RCC 7860 (cell line): Measurements from ENCODE around the gene SH3BGRL3.
A peak's percentile ranks its signal among the peaks of the same experiment; 100 is the strongest.

ENCODE experiments used
- DNase-seq: peaks from one replicate; pipeline ENCODE4 v3.0.0-alpha.2; 2015; ENCODE audit warnings: low spot score
- FAIRE-seq: peaks from 2 replicates; lab custom pipeline; 2012; peaks lifted over from hg19 to GRCh38; lab: Jason Lieb, UNC

Gene SH3BGRL3

DNA sequence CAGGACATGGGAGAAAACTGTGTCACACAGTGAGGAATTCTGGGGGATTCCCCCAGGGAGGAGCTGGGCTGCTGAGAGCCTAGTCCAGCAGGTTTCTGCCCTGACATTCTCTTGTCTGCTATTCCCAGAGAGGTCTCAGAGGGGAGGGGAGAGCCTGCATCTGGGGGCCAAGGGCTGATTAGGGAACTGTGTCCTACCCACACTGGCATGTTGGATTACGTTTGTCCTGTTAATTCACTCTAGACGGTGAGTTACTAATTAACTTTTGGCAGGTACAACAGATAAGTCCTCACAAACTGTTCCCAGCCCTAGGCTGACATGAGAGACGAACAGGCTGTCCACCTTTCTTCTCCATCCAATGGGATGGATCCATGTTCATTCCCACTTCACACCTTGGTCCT lies 2.6 kb upstream of the SH3BGRL3 start:
- DNase-seq (no peak), FAIRE-seq (no peak)

DNA sequence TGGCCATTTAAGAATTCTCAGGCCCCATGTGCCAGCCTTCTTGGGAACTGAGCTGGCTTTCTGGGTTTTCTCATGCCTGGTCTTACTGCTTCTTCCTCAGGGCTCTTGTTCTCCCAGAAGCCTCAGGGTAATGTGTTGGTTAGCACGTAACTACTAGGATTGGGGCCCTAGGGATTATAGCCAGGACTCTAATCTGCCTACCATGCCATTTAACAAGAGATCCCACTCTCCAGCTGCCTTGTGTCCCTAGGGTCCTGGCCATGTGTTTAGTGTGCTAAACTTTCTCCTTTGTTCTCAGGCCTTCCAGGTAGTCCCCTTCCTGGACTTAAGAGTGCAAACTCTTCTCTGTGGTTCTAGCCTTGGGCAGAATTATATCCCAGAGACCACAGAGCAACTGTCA lies 2.2 kb upstream of the SH3BGRL3 start:
- DNase-seq: no peak
- FAIRE-seq: no peak

DNA sequence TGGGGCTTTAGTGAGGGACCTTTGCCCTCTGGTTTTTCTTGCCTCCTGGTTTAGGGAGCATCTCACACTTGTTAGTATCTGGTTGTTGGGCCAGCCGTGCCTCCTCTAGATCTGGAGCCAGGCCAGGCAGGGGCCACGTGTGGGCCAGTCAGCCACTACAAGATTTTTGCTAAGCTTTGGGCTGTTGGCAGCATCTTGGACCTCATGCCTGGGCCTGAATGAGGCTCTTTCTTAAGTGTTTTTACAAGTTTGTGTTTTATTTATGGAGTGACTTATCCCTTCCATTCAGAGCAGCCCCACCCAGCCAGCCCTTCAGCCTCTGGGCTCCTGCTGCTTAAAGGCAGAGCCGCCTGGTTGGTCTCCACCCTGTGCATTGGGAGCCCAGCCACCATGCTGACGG lies 1.6 kb upstream of the SH3BGRL3 start:
- DNase-seq (no peak), FAIRE-seq (no peak)

DNA sequence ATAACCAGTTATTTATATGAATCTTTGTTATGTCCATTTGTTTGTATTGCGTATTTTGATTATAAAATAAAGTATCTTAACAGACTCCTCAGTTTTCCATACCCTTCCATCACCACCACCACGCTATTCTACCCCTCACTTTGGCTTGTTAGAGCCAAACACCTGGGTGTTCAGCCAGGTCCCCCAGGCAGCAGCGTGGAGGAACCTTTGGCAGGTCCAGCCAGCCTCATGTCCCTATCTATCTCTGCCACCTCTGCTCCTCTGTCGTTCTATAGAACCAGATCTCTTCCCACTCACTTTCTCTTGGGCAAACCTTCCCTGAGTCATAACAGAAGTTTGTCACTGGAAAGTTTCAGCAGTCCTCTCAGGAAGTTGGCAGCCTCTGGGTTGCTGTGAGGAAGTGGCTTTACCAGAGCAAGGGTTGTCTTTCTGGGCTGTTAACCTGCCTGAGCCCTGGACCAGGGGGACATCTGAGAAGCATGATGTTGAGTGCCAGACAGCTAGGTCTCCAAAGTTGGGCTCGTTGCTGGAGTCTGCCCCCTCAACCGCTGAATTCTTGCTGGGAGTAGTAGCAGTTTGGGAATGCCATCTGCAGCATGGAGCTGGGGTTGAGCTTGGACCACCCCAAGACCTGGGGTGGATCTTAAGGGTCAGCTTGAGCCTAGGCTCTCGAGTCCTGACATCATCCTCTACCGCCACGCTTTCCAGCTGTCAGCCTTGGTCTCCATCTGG lies 996 bp upstream of the SH3BGRL3 start:
- no peak for FAIRE-seq
- DNase-seq: peak; percentile 83

DNA sequence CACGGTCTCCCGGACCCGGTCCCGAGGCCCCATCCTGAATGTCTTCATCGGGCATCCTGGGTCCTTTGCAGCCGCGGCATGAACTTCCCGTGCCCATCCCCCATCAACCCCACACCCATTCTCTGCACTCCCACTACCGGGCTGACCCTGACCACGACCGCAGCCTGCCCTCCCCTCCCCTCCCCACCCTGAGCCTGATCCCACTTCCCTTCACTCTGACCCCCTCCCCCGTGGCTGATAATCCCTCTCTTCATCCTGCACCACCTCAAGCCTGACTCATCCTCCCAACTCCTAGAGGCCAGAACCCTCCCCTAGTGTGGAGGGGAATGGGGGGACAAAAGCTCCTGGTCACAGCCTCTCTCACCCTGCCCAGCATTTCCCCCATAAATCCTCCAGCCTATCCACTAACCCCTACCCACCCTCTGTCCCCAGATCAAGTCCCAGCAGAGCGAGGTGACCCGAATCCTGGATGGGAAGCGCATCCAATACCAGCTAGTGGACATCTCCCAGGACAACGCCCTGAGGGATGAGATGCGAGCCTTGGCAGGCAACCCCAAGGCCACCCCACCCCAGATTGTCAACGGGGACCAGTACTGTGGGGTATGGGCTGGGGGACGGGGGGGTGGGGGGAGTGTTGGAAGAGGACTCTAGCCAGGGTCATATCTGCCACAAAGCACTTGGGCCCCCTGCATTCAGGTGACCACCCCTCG lies 602 bp downstream of the SH3BGRL3 start:
- no peak for FAIRE-seq
- DNase-seq: peak; percentile 72

DNA sequence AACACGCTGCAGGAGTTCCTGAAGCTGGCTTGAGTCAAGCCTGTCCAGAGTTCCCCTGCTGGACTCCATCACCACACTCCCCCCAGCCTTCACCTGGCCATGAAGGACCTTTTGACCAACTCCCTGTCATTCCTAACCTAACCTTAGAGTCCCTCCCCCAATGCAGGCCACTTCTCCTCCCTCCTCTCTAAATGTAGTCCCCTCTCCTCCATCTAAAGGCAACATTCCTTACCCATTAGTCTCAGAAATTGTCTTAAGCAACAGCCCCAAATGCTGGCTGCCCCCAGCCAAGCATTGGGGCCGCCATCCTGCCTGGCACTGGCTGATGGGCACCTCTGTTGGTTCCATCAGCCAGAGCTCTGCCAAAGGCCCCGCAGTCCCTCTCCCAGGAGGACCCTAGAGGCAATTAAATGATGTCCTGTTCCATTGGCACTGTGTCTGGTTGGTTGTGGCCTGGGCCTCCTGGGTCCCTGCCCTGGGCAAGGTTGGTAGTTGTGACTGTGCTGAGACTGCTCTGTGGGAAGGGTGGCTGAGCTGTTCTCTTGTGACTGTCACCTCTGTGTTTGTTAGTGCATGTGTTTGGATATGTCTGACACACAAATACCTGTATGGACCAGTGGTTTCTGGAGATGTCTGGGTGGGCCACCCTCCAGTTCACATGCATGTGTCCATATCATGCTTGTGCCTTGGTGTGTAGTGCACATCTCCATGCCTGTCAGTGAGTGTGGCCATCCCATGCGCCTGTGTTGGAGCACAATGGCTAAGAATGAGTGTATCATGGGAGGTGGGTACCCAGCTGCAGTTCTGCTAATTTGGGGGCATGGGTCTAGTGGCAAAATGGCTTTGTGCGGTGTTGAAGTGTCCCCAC lies 1.4 kb downstream of the SH3BGRL3 start:
- no peak for FAIRE-seq

DNA sequence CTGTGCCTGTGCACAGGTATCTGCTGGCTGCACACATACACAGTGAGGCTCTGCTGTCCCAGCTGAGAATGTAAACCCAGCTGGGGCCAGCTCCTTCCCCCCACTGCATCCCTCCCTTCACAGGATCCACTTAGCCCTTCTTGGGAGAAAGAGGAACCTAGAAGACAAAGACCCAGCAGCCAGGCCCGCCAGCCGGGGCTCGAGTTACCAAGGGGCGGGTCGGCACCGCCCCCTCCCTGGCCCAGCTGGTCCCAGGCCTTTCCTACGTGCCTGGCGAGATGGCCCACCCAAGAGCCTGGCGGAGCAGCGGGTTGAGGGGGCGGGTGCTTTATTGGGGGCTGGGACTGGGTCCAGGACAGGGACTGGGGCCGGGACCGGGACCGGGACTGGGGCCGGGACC lies 2.1 kb downstream of the SH3BGRL3 start:
- FAIRE-seq (no peak), DNase-seq (no peak)

More for the DNA sequence above, 1.4 kb downstream of the SH3BGRL3 start:
- DNase-seq: no peak

DNA sequence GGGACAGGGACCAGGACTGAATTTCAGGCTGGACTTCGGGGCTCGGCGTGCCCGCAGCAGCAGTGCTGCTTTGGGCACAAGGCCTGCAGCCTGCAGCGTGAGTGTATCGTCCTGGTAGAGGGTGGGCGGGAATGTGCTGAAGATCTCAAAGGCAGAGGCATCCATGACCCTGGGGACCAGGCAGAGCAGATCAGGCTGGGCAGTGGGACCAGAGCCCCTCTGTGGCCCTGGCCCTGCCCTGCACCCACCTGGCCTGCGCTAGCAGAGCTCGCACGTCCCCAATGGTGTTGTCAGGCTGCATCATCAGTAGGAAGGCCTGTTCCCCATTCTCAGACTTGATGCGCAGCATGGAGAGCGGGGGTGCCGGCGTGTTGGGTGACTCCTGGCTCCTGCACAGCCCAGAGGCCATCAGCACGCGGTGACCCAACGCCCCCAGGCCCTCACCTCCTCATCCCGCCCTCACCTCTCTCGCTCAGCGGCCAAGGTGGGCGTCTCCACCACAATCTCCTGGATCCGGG lies 2.6 kb downstream of the SH3BGRL3 start:
- DNase-seq (no peak), FAIRE-seq (no peak)

DNA sequence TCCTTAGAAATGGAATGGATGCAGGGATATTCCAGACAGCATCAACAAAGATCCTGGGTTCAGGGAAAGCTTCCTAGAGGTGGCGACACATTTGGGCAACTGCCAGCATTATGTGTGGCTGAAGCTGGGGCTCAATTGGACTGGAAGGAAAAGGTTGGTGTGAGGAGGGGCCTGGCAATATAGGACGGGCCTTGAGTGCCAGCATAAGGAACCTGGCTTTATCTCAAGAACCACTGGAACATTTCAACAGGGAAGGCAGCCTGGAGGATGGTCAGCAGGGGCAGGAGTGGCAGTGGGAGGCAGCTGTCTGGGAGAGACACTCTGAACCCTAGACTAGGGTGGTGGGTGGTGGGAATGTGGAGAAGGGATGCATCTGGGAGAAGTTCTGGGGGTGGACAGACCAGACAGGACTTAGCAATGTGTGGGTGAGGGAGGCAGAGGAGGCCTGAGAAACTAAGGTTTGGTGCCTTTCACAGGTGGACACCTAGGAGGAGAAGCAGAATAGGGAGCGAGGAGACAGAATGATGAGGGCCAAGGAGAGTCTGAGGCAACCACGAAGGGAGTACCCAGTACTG lies 3.5 kb downstream of the SH3BGRL3 start:
- FAIRE-seq (no peak), DNase-seq (no peak)

DNA sequence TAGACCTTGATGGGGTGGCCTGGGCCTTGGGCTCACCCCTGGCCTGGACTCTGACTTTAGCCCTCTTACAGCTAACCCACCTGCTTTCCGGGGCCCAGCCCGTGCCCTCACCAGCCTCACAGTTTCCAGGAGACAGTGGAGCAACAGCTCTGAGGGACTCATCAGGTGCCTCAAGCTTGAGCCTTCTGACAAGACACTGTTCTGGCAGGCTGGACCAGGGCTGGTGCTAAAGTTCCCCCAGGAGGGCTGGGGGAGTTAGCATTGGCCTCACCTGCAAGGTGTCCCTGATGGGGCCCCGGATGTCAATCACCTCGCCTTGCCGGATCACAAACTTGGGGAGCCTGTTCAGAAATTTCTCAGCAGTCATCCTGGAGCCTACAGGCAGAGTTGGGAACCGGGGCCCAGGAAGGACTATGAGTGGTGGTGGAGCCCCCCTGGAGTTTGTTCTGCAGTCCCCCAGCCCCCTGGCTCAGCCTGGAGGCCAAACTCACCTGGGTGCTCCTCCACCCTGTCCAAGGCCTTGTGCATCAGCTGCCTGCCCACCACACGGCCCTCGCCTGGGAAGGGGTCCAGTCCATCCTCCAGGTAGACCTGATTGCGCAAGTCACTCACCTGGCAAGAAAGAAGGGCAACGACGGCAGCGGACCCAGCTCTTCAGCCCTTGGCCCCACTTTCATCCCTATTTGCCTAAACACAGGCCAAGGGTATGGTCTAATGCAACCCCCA lies 4.1 kb downstream of the SH3BGRL3 start:
- FAIRE-seq (no peak), DNase-seq (no peak)

DNA sequence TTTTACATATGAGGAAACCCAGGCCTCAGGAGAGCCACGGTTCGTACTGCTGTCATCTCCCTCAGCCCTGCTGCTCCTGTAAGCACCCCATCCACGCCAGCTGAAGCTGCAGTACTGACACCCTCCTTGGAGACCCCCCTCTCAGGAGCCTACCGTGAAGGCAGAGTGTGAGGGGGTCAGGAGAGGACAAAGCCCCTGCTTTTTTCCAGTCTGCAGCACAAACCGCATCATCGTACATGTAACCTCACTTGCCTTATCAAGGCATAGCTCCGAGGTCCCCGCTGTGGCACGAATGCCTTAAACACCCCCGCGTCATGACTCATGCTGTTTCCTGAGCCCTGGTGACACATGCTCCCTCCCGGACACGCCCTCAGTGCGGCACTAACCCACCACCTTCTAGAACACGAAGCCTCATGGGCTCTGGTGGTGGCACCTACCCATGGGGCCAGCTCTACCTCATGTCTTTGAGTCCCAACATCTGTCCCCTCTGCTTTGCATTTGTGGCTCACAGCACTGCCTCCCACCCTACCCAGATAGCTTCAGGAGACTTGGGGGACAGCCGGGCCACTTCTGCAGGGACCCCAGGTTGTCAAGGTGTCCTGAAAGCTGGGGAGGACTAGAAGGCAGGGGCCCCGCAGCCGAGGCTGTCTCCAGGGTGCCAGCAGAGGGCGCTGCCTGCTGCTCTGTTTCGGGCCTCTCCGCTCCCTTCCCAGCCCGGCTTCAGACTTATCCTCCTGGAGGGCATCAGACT lies 4.9 kb downstream of the SH3BGRL3 start:
- DNase-seq (peak; percentile 93), FAIRE-seq (peak; percentile 83)

DNA sequence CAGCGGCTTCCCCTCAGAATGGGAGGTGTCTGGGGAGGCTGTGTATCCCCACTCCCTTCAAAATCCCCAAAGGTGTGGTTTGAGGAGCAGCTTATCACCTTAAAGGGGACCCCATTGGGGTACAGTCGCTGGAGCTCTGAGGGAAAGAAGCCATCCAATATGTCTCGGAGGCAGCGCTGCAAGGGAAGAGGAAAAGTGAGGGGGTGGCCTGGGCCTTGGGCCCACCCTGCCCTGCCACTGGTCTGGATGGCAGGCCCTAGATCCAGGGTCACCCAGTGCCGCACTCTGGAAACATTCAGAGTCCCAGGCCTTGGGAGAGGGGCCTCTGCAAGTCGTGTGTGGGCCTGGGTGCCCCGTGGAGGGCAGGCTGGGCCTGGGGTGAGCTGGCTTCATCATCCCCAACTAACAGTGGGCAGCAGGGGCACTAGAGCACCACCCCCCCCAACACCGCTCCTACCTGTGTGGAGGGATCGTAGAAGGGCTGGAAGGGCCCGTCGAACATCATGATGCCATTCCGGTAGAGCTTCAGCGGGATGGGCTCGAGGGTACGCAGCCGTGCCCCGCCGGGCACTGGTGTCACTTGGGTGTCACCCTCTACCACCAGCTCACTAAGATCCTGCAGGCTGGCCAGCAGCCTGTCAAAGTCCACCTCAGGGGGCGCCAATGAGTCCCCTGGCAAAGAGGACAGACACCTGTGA lies 5.6 kb downstream of the SH3BGRL3 start:
- FAIRE-seq (no peak), DNase-seq (no peak)

DNA sequence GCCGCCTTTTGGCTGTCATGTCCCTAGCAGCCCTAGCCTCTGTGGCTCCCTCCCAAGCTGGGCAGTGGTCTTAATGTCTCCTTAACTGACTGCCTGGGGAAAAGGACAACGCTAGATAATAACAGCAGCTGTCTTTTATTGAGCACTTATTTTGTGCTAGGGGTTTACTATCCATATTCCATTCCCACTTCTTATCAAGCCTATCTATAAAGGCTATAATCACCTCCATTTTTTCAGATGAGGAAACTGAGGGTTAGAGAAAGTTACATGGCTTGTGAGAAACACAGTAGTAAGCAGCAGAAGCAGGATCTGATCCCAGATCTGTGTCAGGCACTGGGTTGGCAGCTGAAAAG lies 6.2 kb downstream of the SH3BGRL3 start:
- FAIRE-seq (no peak), DNase-seq (no peak)

DNA sequence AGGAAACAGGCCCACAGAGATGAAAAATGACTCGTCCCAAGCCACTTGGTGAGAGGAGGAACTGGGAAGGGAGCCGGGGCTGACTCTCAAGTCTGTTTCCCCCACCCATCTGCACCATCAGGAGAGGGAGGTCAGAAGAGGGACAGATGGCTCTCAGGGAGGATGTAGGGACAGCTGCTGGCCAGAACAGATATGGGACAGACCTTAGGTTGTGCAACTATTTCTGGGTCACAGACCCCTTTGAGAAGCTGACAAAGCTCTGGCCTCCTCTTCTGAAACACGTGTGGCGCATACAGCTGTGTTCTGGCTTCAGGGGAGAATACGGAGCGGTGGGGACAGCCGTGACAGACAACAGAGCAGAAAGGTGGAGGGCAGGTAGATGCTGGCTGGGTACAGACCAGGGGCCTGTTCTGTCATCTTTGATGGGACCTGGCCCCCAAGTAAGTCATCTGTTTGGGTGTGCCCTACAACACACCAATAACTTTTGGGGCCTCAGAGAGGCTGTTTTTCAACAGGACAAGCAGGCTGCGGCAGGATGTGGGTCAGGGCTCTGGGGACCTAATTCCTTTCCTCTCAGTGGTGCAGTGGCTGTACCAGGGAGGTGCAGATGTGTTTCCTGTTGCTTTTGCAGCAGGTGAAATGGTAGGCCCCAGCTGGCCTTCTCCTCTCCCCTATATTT lies 7.3 kb downstream of the SH3BGRL3 start:
- DNase-seq (peak; percentile 51), FAIRE-seq (no peak)

DNA sequence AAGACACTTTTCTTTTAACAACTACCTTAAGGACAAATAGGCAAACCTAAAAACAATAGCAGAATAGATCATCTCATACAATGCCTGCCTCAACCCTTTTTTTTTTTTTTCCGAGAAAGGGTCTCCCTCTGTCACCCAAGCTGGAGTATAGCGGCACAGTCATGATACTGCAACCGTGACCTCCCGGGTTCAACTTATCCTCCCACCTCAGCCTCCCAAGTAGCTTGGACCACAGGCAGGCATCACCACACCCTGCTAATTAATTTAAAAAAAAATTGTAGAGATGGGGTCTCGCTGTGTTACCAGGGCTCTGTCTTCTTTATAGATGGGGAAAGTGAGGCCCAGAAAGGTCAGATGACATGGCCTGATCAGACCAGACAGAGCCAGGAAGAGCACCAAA lies 7.9 kb downstream of the SH3BGRL3 start:
- no peak for FAIRE-seq
- no peak for DNase-seq

DNA sequence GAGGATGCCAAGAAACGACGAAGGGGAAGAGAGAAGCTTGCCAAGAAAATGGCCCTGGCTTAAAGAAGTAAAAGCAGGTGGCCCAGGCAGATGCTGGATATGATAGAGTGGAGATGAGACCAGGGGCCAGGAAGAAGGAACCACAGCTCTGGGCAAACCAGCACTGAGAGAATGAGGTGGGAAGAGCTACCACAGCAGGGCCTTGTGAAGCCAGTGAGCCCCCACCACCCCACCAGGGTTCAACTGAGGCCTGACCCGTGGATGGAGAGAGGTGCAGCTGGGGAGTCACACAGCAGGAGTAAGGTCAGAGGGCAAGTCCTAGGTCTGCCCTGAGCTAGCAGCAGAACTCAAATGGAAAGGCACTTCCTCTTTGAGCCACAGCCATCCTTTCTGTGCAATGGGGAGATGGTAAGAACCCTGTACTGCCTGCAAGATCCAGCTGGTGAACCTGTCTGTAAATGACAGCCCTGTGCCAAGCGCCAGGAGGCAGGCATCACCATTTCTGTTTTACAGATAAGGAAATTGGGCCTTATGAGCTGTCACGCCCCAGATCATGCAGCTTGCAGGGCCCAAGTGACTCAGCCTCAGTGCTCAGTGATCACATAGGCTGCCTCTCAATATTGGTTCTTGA lies 8.5 kb downstream of the SH3BGRL3 start:
- DNase-seq: peak; percentile 40
- FAIRE-seq: no peak

DNA sequence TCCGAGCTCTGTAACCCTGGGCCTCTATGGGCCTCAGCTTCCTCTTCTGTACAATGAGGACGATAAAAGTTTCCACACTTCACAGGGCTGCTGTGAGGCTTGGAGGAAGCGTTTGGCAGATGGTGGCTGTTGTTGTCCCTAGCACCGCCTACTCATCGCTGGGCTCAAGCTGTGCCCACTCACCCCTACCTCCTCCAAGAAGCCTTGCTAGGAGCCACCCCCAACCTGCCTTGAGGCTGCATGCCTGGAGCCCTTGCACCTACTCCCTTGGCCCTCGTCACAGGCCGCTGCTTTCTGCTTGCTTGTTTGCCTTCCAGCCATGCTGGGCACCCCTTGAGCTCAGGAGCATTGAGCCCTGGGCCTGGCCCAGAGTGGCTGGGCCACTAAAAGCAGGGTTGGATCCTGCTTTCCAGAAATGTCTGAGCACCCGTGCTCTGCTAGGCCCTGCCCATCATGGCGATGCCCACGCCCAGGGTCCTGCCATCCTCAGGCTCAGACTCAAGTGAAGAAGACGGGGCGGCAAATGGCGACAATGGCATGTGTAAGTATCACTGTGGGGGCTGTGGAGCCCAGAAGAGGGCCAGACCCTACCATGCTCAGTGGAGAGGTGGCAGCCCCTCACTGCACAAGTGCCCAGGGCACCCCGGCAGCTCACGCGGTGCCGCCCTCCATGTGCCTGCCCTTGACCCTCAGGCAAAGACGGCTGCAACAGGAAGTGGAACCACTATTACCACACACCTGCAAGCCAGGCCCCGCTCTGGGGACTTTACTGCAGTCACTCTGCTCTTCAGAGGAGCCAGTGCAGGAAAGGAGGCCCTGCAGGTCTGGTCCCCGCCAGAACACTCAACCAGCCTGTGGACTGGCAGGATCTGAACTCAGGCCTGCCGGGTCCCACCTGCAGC lies 9.5 kb downstream of the SH3BGRL3 start:
- FAIRE-seq: peak; percentile 22
- DNase-seq: peak; percentile 71
